Hypothalamus (tissue), 51 donors: Measurements from ENCODE around the gene IQCK.
"Not testable (repeated sequence)": the region's sequence is repeated elsewhere in the genome, so short reads cannot be mapped to it uniquely, and the experiment has no call there.

ENCODE experiments used
- DNase-seq, 51 donors: peaks; one replicate each; lab custom pipeline; 2025; lab: John Stamatoyannopoulos, UW

The IQCK gene

GRCh38 chr16:19784183-19784736 lies 66.2 kb downstream of the IQCK start:
- DNase-seq = no peak

GRCh38 chr16:19785081-19785480 lies 67.0 kb downstream of the IQCK start:
- peak in 1 of 51 donors; percentile 46 for DNase-seq

GRCh38 chr16:19785512-19786130 lies 67.5 kb downstream of the IQCK start:
- DNase-seq = peak in 26 of 51 donors; percentile 15 to 81 (median 44)

- not testable (repeated sequence) for DNase-seq
Measured at GRCh38 chr16:19801369-19801768, 83.3 kb downstream of the IQCK start.

- DNase-seq = not testable (repeated sequence)
Measured at GRCh38 chr16:19801824-19802223, 83.8 kb downstream of the IQCK start.

- no peak for DNase-seq
Measured at GRCh38 chr16:19802612-19803011, 84.5 kb downstream of the IQCK start.

- no peak for DNase-seq
Measured at GRCh38 chr16:19804538-19805323, 86.7 kb downstream of the IQCK start.

- no peak for DNase-seq
Measured at GRCh38 chr16:19805459-19806162, 87.5 kb downstream of the IQCK start.

- DNase-seq = peak in 22 of 51 donors; percentile 6 to 66 (median 42)
Measured at GRCh38 chr16:19808061-19808641, 90.1 kb downstream of the IQCK start.

- peak in 2 of 51 donors; percentile 8 to 13 for DNase-seq
Measured at GRCh38 chr16:19809121-19809635, 91.1 kb downstream of the IQCK start.

- no peak for DNase-seq
Measured at GRCh38 chr16:19809693-19810092, 91.6 kb downstream of the IQCK start.

- DNase-seq = no peak
Measured at GRCh38 chr16:19810817-19811731, 93.0 kb downstream of the IQCK start.

- no peak for DNase-seq
Measured at GRCh38 chr16:19812986-19813385, 94.9 kb downstream of the IQCK start.

- no peak for DNase-seq
Measured at GRCh38 chr16:19815418-19815817, 97.3 kb downstream of the IQCK start.

- DNase-seq = no peak
Measured at GRCh38 chr16:19817122-19817521, 99.1 kb downstream of the IQCK start.

- DNase-seq = no peak
Measured at GRCh38 chr16:19817875-19818274, 99.8 kb downstream of the IQCK start.

- no peak for DNase-seq
Measured at GRCh38 chr16:19822533-19822932, 104.5 kb downstream of the IQCK start.

GRCh38 chr16:19823322-19823721 lies 105.3 kb downstream of the IQCK start:
- no peak for DNase-seq

GRCh38 chr16:19824216-19824615 lies 106.1 kb downstream of the IQCK start:
- no peak for DNase-seq
